SKM-1 (cell line): ENCODE measurements around the gene B4GALT4.
"Not testable (repeated sequence)": the region's sequence is repeated elsewhere in the genome, so short reads cannot be mapped to it uniquely, and the experiment has no call there.

Source experiments
- DNase-seq: peaks from one replicate; lab custom pipeline; 2025; ENCODE audit not compliant: unreplicated experiment; lab: John Stamatoyannopoulos, UW

The B4GALT4 gene

DNA sequence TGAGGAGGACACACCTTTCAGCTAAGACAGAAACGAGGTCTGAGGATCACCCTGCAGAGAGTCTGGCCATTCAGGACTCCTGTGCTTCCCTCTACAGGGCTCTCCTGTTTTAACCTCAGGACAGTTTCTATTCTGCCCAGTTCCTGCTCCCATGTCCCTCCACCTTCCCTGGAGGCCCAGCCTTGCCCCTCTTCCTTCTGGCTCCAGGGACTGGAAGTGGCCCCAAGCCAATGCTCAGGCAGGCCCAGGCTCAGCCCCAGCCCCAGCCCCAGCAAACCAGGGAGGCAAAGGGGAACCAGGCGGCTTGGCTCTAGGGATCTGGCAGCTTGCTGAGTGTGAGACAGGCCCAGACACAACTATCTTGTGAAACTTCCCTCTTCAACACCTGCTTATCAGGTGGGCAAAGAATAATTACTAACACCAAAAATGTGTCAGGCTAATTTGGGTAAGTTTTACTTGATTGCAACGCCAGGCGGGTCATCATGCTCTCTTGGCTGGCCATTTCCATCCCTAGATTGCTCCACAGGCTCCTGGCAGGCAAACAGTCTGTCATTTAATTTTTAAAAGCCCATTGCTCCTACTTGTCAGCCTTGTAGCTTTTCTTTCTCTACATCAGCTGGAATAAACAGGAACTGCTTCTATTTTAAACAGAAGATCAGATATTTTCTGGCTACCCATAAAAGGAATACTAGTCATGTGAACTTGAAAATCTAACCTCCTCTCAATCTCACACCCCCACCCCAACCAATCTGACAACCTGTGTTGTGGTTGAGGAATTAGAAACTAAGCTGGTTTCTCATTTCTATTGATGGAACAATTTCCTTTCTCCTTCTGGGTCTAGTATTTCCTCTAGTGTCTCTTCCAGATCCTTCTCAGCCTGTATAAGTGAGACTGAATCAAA lies 33.8 kb downstream of the B4GALT4 start:
- DNase-seq: peak; percentile 56

DNA sequence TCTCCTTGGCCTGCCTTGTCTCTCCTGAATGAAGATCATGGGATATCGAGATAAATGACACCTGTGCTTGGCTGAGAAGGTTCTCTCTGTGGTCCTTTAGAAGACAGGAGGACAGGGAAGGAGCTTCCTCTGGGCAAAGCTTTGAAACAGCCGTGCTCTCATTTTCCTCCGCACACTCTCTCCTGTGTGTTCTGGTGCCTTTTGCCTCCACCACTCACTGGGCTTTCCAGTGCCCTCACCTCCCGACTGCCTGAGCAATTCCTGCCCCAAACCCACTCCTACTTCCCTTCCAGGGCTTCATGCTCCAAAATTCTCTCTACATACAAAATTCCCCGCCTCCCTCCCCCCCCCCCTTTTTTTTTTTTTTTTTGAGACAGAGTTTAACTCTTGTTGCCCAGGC lies 35.0 kb downstream of the B4GALT4 start:
- no peak for DNase-seq

DNA sequence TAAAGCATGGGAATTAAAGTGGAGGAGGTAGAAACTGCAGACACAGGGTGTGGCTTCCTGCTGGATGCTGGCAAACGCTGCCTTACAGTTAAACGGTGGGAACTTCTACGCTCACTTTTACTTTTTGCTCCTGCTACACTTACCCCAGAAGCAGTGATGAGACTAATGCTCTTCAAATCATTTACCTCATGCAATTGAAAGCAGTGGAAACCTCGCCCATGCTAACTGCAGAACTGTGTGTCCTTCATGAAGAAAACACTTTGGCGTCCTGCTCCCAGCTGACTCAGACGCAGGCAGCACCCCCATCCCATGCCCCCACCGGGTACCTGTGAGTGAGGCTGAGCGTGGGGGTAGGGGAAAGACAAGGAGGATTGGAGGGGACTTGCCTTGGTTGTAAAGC lies 35.5 kb downstream of the B4GALT4 start:
- DNase-seq: no peak

DNA sequence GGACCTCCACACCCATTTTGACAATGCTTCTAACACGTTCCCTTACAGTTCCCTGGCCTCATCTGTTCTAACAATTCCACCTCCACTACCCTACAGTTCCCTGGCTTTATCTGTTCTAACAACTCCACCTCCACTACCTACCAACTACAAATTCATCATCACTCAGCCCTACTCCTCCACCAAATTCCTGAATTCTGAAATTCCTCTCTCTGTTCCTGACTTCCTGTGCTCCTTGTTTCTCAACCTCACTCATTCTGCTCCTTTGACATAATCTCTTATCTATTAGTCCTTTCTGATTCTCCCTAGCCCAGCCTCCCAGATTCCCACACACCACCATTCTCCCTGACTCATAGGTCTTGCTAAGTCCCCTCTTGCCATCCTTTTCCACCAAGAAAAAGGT lies 44.8 kb downstream of the B4GALT4 start:
- no peak for DNase-seq

DNA sequence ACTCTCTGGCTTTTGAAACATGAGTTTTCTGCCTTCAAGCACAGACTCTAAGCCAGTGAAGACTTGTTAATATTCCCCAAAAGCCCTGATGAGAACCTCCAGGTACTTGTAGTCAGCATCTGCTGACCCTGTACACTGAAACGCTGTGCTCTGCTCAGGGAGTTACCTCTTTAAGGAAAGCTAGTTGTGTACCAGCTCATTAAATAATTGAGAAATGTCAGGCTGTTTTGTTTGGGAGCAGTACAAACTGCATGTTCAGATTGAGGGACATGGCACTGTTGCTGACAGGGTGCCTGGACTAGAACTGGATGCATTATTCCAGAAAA lies 45.6 kb downstream of the B4GALT4 start:
- no peak for DNase-seq

DNA sequence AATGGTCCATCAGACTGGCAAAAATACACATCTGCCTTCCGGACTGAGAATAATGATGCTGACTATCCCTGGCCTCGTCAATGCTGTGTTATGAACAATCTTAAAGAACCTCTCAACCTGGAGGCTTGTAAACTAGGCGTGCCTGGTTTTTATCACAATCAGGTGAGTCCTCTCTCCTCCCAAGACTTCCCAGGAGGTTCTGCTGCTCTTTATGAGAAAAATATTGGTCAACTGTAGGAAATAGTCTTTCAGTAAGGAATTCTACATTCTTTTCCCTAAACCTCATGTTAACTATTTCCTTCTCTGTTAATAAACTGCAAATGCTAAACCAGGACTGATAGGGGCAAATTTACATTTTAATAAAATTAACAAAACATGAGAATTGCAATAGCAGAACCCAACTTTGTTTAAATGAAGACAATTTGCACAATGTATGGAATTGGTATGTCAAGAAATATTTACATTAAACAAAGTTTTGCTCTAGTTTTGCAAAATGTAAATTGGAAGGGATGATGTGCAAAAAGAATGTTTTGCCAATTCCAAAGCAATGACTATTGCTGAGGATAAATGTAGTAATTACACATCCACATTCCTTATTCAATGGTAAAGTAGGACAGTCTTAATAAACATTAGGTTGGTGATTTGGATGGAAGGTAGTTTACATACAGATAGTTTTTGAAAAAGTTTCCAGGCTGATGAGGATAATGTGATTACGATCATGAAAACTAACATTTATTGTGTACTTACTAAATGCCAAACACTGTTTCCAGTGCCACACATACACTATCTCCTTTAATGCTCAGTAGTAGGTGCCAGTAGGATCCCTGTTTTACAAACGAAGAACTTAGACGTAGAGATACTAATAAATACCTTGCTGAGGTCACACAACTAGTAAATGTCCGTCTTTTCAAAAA lies 46.2 kb downstream of the B4GALT4 start:
- no peak for DNase-seq

DNA sequence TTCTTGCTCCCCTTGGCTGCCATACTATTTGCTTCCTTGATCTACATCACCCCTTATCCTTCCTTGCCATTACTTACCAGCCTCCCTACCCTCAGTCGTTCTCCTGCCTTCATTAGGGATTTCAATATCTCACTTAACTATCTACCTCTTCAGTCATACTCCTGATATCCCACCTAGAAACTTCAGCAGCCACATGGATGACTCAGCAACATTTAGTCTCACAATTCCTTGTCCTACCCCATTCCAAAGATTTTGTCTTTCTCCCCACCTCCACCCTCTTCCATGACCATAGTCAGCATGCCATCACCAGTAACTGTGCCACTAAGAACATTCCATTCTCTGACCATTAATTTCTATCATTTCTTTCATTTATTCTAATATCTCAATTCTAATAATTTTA lies 48.9 kb downstream of the B4GALT4 start:
- DNase-seq: no peak

DNA sequence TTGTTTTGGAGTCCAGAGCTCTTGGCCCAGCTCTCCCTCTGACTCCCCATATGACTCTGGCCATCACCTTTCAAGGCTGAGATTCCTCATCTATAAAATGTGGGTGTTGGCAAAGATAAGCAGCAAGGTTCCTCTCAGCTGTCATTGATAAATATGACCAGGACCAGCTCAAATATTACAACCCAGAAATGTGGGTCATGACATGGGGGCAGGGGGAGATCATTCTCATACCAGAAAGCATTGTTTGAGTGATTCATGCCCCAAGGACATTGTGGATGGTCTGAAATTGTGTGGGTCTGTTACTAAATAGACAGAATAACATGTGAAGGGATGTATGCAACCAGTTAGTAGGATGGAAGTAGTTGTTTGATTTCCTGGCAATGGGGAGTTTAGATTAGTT lies 53.4 kb downstream of the B4GALT4 start:
- DNase-seq: no peak

DNA sequence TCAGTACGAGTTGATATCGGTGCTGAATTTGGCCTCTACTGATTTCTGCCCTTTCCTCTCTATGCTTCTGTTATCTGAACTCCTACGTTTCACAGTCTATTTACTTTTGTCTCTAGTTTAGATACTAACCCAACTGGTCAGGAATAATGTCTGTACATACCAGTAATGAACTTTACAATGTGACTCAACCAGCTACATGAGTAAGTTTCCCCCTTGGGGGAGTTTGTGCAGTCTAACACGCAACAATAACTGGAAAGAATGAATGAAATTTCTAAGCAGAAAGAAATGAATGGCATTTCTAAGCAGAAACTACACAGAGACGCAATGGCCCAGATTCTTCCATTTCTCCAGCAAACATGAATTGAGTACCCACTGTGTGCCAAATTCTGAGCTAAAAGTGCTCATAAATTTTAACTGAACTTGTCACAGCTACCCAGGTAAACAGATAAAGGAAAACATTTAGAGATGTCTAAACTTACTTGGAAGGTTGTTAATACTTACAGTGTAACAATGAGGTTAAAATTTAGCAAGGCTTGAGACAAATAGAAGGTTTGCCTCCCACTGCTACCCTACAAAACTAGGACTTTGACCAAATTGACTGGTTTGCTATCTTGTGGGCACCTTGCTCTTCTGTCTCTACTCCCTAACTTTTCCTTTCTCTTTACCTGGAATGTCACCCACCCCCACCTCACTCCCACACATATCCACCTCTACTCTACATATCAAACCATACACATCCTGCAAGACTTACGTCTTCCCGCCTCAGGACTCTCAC lies 55.7 kb downstream of the B4GALT4 start:
- DNase-seq: no peak

DNA sequence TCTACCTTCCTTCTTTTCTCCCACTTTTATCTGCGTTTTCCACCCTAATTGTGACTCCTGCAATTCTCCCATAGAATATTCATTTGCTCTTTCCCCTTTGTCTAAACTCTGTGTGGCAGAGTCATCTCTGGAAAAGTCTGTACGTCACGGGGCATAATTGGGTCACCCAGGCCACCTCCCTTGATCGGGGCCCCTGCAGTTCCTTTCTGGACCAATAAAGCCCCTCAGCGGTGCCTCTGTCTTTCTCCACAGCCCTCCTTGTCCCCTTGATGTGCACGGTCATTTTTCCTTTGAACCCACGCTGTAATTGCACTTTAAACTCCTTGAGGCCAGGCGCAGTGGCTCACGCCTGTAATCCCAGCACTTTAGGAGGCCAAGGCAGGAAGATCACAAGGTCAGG lies 56.6 kb downstream of the B4GALT4 start:
- no peak for DNase-seq

DNA sequence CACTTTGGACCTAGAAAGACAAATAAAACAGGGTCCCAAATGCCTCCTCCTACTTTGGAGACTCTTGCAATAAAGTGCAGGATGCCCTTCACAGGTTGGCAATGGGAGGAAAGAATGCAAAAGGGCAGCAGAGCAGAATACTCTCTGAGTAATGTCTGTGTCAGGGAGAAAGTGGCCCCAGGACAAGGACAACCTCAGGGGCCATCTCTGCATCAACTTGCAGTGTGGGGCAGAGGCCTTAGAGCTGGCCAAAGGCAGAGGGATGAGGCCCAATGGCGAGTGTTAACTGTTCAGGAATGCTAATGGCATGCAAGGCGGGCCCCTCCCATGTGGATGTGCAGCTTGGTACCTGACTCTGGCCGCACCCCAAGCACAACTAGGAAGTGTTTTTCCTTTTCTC lies 58.9 kb downstream of the B4GALT4 start:
- DNase-seq: no peak

DNA sequence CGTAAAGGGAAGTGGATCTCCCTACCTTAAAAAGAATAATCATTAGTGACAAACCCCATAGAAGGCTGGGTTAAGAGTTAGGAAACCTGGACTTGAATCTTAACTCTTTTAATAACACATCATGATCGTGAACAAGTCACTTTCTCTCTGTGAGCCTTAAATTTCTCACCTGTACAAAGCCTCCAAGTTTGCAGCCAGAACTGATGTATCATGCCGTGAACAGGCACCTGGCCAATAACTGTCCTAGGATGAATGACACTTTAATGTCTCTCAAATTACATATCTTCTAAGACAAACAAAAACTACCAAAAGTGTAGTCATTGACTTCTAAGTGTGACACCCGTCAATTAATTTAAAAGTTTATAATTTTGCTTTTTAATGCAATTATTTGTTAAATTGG lies 63.4 kb downstream of the B4GALT4 start:
- no peak for DNase-seq

DNA sequence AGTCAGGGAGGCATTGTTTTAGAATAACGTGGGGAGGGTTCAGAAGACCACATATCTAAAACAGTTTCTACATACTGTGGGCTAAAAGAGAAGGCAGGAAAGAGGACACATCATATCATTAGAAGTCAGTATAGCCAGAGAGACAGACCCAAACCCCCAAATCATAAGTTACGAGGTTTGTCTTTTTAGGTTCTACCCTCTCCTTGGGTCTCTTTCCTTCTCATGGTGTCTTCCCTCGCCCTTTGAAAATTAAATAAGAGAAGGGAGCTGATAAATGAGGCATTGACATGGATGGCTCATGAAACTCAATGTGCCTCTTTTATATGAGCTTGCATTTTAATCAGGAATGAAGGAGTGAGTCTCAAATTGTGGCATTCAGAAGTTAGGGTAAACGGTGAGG lies 63.9 kb downstream of the B4GALT4 start:
- DNase-seq: no peak

DNA sequence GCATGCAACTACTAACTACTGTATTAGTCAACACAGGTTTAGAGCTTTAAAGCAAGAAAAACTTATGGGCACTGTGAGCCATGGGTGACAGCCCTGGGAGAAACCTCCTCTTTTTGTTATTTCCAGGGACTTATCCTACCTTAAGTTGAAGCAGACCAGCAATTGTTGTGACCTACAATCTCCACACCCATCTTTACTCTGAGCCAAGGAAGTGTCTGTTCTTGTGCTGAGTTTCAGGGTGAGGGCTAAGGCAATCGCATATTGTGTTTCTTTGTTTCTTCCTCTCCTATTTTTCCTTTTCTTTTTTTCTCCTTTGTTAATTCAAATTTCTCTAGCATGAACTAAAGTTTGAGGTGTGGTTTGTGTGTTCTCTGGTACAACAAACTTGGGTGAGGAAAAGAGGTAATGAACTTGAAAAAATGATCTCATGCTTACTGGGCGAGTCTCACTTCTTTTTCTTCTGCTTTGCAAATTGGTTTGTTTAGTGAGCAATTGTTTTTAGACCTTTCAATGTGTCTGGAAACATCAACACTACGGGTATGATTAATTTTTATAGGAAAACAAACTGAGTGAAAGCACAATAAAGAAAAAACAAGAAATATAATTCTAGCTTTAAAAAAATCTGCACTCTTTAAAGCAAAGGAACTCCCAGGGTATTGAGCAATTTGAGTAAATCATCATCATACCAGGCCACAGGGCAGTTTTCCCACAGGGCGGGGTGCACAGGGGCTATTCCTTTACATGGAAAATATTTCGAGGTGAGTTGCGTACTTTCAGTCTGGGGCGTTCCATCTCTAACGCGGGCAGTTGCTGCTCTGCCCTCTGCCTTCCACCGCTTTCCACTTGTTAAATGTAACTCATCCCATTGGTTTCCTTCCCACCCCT lies 64.6 kb downstream of the B4GALT4 start:
- DNase-seq: no peak

DNA sequence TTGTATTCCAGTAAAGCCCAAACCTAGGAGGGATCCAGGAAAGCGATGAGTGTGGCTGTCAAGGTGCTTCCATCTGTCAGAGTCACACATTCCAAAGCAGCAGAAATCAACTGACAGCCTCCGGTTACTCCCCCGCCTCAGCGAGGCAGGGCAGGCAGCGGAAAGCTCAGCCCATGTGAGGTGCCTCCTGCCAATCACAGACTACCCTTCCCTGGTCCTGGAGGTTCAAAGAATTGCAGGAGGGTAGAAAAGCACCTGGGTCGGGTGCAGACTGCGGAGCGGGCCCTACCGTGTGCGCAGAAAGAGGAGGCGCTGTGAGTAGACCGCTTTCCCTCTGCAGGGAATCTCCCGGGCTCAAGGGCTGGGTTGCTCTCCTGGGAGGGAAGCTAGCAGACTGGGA lies 67.4 kb downstream of the B4GALT4 start, which contains the start of gene UPK1B:
Gene UPK1B, plus strand, starts transcription at position 274 of the 400 bp plus-strand sequence. CDS start 13,144 bp downstream, outside the sequence.
- no peak for DNase-seq

DNA sequence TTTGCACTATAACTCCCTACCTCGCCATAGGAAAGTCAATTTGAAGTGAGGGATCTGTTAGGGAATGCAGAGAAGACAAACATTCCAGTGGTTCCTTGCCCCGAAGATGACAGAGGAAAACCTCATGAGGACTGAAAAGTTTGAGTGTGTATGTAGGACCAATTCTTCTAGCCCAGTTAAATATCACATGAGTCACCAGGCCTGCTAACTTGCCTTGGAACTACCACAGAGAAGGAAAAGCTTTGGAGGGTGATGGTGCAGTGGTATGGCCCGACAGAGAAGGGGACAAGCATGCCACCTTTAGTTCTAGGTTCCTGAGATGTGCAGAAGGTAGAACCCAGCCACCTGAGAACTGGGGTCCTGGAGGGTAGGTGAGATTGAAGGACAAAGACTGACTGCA lies 69.9 kb downstream of the B4GALT4 start:
- no peak for DNase-seq

DNA sequence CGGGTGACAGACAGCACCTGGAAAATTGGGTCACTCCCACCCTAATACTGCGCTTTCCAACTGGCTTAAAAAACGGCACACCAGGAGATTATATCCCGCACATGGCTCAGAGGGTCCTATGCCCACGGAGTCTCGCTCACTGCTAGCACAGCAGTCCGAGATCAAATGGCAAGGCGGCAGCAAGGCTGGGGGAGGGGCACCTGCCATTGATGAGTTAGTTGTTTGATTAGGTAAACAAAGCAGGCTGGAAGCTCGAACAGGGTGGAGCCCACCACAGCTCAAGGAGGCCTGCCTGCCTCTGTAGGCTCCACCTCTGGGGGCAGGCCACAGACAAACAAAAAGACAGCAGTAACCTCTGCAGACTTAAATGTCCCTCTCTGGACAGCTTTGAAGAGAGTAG lies 75.9 kb downstream of the B4GALT4 start:
- DNase-seq: not testable (repeated sequence)
